HG02678 (cell line): ENCODE results near the gene CRLF3.
"Not testable (repeated sequence)": the region's sequence is repeated elsewhere in the genome, so short reads cannot be mapped to it uniquely, and the experiment has no call there.

Source experiments
- ATAC-seq: cut with Tn5 transposase; IDR thresholded peaks from one replicate; pipeline ENCODE4 v1.9.1; 2021; ENCODE audit warnings: mild to moderate bottlenecking, moderate library complexity; ENCODE audit not compliant: unreplicated experiment

The CRLF3 gene, protein sequence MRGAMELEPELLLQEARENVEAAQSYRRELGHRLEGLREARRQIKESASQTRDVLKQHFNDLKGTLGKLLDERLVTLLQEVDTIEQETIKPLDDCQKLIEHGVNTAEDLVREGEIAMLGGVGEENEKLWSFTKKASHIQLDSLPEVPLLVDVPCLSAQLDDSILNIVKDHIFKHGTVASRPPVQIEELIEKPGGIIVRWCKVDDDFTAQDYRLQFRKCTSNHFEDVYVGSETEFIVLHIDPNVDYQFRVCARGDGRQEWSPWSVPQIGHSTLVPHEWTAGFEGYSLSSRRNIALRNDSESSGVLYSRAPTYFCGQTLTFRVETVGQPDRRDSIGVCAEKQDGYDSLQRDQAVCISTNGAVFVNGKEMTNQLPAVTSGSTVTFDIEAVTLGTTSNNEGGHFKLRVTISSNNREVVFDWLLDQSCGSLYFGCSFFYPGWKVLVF

DNA sequence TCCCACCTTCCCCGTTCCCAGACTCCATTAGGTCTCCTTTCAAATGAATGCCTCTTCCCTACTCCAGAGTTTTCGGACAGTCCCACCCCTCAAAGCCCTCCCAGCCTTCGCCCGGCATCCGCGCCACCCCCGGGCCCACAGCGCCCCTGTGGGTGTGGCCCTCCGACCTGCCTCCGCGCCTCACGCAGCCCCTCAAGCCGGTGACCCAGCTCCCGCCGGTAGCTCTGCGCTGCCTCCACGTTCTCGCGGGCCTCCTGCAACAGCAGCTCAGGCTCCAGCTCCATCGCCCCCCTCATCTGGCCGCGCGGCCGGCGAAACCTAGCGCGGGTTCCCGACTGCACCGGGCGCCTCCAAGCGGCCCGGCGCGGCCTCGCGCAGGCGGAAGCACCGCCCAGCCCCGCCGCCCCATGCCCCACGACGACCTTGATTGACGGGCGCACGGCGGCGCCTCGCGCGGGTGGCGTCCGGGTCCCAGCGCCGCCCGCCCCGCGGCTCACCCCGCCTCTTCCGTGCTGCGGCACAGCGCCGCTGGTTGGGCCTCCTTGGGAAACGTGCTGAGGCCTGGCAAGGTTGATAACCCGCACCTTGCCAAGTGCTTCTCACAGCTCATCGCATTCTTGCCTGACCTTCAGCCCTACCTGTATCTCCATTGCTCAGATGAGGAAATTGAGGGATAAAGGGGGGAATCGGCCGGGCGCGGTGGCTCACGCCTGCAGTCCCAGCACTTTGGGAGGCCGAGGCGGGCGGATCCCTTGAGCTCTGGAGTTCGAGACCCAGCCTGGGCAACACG, at the start of gene CRLF3:
TSS of gene CRLF3 (minus strand) at position 337 of the 790 bp plus-strand sequence. CDS start at position 296, 41 bp downstream.
- ATAC-seq, result peak; percentile 92

DNA sequence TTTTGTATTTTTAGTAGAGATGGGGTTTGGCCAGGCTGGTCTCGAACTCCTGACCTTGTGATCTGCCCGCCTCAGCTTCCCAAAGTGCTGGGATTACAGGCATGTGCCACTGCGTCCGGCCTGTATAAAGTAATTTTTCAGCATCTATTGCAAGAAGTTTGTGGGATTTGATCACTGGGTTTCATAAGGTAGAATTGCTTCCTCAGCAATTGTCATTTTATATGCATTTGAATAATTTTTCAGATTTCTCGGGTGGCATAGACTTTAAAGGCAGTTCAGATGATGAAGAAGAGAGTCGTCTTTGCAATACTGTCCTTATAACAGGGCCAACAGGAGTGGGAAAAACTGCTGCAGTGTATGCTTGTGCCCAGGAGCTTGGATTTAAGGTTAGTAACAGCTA, 44.5 kb upstream of the CRLF3 start:
- ATAC-seq, result no peak

DNA sequence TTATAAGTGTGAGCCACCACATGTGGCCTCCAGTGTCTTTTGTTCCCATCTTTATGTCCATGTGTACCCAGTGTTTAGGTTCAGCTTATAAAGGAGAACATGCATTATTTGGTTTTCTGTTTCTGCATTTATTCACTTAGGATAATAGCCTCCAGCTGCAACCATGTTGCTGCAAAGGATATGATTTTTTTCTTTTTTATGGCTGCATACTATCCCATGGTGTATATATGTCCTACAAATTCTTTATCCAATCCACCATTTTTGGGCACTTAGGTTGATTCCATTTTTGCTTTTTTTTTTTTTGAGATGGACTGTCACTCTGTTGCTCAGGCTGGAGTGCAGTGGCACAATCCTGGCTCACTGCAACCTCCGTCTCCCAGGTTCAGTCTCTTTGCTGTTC, 40.1 kb upstream of the CRLF3 start:
- ATAC-seq, result no peak

DNA sequence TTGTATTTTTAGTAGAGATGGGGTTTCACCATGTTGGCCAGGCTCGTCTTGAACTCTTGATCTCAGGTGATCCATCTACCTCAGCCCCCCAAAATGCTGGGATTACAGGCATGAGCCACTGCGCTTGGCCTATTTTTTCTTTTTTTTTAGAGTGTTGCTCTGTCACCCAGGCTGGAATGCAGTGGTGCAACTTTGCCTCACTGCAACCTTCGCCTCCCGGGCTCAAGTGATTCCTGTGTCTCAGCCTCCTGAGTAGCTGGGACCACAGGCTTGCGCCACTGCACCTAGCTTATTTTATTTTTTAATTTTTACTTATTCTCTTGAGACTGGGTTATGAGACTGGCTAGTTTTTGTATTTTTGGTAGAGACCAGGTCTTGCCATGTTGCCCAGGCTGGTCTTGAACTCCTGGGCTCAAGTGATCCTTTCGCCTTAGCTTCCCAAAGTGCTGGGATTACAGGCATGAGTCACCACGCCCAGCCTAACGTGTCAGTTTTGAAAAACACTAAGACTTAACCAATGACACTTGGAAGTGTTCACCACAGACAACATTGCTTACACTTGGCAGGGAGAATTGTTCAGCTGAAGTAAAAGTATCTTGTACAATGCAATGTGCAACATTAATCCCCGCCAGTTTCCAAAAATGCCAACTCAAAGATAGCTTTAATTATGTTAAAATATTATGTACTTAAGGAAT, 34.2 kb upstream of the CRLF3 start:
- no peak for ATAC-seq

DNA sequence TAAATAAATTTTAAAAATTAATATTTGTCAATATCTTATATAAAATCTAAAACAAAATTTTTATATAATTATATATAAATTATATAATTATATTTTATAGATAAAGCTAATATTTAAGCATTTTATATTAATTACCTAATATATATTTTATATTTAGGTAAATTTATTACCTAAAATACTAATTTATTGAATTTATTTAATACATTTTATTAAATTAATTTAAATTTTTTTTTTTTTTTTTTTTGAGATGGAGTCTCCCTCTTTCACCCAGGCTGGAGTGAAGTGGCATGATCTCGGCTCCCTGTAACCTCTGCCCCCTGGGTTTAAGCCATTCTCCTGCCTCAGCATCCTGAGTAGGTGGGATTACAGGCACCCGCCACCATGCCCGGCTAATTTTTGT, 29.7 kb upstream of the CRLF3 start:
- no peak for ATAC-seq

DNA sequence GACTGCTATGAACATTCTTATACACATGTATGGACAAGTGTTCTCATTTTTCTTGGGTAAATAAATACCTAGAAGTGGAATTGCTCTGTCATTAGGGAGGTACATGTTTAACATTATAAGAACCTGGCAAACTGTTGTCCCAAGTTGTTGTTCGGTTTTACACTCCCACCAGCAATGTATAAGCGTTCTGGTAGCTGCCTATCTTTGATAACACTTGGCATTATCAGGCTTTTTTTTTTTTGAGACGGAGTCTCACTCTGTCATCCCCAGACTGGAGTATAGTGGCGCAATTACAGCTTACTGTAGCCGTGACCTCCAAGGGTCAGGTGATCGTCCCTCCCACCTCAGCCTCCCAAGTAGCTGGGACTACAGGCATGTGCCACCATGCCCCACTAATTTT, 23.5 kb upstream of the CRLF3 start:
- no peak for ATAC-seq

DNA sequence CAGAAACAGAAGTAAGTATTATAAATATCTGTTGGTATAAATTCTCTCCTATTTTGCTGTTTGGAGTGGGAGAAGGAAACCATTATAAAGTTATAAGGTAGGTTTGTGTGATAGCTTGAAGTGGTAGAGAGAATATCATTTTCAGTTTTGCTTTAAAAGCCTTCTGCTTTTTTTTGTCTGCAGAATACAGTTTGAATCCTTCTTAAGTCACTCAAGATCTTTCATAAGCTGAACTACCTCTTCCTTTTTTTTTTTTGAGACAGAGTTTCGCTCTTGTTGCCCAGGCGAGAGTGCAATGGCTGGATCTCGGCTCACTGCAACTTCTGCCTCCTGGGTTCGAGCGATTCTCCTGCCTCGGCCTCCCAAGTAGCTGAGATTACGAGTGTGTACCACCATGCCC, 16.3 kb upstream of the CRLF3 start:
- ATAC-seq, result no peak

DNA sequence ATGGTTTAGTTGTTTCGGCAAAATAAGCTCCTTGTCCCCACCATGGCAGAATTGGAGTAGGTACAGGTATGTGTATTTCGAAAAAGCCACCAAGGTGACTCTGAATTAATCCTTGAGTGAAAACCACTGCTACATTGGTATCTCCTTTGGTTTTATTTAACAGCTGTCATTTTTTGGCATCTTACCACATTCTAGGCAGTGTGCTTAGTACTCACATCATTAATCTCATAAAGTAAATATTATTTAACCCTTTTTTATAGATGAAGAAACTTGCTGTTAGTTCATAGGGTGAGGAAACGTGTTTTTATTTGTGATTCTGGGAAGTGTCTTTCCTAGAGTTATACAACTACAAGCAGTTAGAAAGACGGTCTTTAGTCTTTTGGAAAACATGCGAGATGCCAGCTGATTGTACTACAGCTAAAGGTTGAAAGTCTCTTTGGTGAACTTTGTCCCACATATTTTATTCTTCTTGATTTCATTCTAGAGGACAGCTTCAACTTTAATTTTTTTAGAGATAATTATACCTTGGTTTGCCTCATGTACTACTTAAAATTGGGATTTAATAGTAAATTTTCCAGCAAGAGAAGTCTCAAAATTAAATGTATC, 13.8 kb upstream of the CRLF3 start:
- no peak for ATAC-seq

DNA sequence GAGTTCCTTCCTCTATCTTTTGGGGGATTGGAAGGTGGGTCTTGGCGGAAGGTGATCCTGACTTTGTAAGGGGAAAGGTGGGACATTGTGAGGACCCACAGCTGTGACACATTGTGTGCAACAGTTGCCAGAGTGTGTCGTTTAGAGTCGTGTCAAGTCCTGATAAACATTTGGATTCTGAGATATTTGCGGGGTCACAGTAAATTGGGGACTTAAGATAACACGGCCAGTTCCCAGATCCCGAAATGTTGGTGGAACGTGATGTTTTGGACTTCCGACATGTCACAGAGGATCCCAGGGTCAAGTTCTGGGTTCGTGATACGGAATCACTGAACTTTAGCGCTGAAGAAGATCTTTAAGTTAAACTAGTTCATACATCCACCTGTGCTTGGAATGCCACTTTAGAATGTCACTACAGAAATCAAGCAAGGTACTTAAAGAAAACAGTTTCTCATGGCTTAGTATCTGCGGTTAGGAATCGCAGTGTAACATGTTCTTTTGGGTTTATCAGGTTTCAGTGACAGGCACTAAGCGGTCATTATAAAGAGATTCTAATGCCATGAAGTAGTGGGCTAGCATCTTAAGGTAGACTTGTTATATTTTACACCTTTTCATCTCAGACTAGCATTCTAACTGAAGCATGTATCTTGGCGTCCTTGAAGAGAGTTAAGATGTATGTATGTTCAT, 8.1 kb upstream of the CRLF3 start:
- ATAC-seq, result no peak

DNA sequence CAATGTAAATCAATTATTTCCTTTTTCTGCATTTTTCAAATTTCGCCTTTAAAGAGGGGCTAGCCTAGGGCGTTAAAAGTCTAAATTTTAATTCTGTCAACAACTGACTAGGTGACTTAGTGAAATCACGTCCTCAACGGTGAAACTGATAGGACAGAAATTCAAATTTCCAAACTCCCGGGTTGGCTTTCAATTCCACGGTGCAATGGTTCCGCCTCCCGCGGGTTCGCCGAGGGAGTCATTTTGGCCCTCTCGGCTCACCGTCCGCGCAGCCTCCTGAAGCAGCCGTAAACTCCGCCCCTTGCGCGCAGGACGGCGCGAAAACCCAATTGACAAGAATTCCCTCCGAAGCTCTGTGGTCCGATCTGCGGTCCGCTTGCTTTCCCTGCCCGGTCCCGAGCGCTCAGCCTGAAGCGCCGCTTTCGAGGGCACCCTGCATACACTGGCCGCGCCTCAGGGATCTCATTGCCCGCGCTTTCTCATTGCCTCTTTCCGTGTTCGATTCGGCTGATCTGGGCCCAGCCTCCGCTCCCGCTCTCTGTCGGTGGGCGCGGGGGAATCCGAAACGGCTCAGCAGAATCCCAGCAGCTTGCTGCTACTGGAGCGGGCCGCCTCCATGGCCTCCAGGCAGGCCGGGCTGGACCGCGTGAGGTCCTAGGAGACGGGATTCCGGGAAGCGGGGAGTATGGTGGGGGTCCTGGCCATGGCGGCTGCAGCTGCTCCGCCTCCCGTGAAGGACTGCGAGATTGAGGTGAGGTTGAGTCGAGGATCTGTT, 7.4 kb upstream of the CRLF3 start, which contains the start of gene ATAD5:
TSS of gene ATAD5 (plus strand) at position 304 of the 775 bp plus-strand sequence. CDS start at position 686, 382 bp downstream.
- peak; percentile 85 for ATAC-seq

DNA sequence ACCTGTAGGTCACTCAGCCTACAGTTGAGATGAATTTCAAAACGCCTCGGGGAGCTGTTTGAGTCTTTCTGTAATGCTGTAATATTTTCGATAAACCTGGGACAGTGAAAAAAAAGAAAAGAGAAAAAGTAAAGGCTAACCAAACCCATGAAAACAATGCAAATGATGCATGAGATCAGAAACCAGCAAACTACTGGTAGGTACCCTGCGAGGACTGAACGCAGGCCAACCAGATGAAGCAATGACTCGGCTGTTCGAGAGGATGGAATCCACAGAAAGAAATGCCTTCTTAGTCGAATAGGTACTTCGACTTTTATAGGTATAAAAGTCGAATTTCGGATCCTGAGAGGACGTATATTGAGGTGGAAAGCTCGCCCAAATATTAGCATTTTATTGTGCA, 6.8 kb upstream of the CRLF3 start:
- ATAC-seq, result peak; percentile 18

DNA sequence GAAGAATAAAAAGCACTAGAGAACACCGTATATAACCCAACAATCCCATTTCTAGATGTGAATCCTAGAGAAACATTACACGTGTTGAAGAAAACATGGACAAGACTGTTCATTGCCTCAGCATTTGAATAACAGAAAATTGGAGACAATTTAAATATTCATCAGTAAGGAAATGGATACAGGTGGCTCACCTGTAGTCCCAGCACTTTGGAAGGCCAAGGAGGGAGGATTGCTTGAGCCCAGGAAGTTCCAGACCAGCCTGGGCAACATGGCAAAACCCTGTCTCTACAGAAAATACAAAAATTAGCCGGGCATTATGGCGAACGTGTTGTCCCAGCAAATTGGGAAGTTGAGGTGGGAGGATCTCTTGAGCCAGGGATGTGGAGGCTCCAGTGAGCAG, 4.5 kb upstream of the CRLF3 start:
- no peak for ATAC-seq

DNA sequence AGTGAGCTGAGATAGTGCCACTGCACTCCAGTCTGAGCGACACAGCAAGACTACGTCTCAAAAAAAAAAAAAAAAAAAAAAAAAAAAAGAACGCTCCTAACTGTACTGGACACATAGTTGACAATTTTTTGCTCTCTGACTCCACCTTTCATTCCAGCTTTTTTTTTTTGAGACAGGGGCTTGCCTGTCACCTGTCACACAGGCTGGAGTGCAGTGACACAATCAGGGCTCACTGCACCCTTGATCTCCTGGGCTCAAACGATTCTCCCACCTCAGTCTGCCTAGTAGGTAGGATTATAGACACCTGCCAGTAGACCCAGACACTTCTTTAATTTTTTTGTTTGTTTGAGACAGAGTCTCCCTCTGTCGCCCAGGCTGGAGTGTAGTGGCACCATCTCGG, 2.6 kb upstream of the CRLF3 start:
- no peak for ATAC-seq

DNA sequence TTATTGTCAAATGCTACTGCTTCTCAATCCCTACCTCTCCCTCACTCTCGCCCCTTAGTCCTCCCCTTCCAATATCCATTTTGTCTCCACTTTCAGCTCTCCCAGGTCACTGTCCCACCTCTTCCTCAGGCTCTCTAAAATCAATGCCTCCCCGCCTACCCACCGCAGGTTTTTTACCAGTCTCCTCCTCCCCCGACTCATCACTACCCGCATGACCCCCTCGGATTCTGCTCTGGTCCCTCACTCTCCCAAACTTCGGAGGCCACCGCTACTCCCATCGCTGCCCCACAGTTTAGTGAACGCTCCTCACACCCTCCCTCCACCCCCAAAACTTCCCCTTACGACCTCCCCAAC, 513 bp downstream of the CRLF3 start:
- ATAC-seq, result no peak

DNA sequence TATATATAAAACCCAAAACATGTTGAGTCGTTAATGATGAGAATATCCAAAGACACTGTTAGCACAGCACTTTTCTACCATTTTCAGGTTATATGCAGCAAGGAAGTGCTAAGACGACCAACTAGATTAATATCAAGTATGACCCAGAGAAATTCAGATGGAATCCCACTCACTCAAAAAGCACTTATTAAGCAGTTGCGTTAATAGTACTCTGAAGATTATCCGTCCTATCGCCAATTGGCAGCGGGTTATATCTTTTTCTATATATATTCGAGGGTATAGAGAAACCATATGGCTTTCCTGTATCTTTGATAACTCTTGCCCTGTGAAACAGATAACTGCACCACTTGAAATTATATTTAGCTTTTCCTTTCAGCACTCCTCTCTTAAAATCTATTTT, 1.1 kb downstream of the CRLF3 start:
- no peak for ATAC-seq

DNA sequence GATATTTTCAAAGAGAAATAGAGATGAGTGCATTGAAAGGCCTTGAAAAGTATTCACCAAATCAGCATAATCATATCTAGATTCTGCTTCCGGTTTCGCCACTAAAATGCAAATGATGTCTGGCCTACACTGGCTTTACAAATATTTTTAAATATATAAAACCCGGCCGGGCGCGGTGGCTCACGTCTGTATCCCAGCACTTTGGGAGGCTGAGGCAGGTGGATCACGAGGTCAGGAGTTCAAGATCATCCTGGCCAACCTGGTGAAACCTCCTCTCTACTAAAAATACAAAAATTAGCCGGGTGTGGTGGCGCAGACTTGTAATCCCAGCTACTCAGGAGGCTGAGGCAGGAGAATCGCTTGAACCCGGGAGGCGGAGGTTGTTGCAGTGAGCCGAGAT, 1.6 kb downstream of the CRLF3 start:
- ATAC-seq, result not testable (repeated sequence)

DNA sequence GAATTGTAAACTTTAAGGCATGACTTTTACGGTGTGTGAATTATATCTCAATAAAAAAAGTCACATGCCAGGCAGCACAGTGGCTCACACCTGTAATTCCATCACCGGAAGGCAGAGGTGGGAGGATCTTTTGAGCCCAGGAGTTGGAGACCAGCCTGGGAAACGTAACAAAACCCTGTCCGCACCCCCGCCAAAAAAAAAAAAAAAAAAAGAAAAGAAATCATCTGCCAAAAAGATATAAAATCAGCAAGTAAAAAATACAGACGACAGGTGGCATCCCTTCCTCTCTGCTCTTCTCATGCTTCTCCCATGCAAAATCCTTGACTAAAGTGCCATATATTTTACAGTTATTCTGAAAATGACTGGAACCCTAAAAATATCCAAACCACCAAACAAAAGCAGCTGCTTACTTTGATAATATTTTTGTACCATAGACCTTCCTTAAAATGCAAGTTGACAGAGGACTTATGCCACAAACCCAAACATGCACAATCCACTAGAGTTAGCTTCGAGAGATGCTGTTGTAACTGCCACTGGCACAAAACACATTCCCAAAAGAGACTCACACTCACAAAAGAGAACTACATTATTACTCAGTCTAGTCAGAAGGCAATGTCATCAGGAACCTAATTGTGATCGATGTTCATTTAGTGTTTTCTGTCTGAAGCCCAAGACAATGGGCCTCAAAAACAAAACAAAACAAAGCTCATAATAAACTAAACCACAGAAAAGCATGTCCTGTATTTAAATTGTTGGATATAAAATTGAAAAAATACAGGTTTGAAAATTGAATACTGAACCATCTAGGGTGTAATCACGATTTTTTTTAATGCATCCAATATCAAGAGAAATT, 2.4 kb downstream of the CRLF3 start:
- no peak for ATAC-seq

DNA sequence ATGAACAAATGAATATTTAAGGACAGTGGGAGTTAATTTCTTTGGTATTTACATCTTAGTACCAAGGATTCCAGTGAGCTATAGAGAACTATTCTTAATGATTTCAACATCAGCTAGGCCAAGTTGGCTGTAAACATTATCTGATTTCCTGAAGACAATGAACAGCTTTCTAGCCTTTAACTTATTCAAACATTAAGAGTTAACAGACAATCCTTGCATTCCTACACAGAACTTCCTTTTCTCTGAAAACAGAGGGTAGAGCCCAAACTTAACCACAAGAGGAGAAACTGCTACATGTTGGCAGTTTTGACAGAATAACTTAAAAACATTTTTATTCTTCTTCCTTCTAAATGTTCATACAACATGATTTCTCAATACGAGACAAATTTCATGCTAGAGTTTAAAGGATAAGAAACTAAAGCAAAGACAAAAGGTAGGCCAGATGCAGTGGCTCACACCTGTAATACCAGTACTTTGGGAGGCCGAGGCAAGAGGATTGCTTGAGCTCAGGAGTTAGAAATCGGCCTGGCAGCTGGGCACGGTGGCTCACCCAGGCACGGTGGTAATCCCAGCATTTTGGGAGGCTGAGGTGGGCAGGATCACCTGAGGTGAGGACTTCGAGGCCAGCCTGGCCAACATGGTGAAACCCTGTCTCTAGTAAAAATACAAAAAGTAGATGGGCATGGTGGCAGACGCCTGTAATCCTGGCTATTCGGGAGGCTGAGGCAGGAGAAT, 4.4 kb downstream of the CRLF3 start:
- ATAC-seq, result no peak
